Measurements from ENCODE around the gene RFLNA. TPM values are rescaled to one million over a fixed set of nuclear protein-coding genes. Genes with fewer than 3 reads are reported as not detected.

RFLNA gene
- total and polyA plus RNA-seq, 2 experiments from 2014 or later, result 57.8 to 67.8 TPM

DNA sequence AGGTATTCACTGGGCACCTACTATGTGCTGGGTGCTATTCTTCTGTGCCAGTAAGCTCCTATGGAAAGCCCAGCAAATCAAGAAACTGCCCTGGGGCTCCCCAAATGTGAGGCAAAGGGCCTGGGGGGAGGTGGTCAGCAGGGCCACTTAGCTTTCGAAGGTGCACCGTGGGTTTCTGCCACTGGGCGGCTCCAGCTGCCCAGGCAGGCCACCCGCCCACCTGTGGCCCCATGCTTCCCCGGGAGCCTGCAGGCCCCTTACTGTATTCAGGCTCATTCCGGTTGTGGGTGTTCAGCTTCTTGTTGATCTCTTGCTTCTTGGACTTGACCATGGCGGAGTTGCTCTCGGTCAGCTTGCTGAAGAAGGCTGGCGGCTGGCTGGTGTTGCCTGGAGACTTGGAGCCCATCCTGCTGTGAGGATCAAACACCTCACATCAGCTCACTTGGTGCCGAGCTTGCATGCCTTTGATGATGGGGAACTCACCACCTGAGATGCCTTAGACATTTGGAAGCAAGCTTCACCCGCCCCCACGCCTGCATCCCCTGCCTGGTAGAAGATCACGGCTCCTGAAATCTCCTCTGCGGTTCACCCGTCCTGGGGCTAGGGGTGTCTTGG, 37.3 kb downstream of the RFLNA start:
- no peak overlapping the region for H3K27ac ChIP-seq
- no peak overlapping the region for H3K4me2 ChIP-seq
- no peaks in the 10 kb centered on the region for H3K27me3 ChIP-seq
- H3K79me2 ChIP-seq, result no peaks in the 10 kb centered on the region
- TF ChIP-seq, protein P1, sequence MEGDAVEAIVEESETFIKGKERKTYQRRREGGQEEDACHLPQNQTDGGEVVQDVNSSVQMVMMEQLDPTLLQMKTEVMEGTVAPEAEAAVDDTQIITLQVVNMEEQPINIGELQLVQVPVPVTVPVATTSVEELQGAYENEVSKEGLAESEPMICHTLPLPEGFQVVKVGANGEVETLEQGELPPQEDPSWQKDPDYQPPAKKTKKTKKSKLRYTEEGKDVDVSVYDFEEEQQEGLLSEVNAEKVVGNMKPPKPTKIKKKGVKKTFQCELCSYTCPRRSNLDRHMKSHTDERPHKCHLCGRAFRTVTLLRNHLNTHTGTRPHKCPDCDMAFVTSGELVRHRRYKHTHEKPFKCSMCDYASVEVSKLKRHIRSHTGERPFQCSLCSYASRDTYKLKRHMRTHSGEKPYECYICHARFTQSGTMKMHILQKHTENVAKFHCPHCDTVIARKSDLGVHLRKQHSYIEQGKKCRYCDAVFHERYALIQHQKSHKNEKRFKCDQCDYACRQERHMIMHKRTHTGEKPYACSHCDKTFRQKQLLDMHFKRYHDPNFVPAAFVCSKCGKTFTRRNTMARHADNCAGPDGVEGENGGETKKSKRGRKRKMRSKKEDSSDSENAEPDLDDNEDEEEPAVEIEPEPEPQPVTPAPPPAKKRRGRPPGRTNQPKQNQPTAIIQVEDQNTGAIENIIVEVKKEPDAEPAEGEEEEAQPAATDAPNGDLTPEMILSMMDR (IDR thresholded peaks at IDR 0.05; ENCODE audit: poor library complexity), result peak; percentile 28
- TF ChIP-seq EZH2phosphoT487 (IDR thresholded peaks at IDR 0.05; ENCODE audit: low read depth, severe bottlenecking, unreplicated experiment), result no peak
- H3K9me3 ChIP-seq (ENCODE audit: low read depth), result no peaks in the 10 kb centered on the region
- H4K20me1 ChIP-seq (ENCODE audit: insufficient read depth, poor library complexity, severe bottlenecking), result no peaks in the 10 kb centered on the region
- H2AFZ ChIP-seq, result no peak overlapping the region
- WGBS (ENCODE audit: low lambda C conversion rate, missing lambda C conversion rate), result 93% methylated on average over 14 of the region's 15 CpGs
- H3K4me3 ChIP-seq, result no peak overlapping the region
- H3K4me1 ChIP-seq (ENCODE audit: insufficient read depth), result no peaks in the 10 kb centered on the region
- H3K36me3 ChIP-seq (replicated peaks; ENCODE audit: insufficient read depth, low read depth), result no peaks in the 10 kb centered on the region
- DNase-seq (ENCODE audit: low spot score), result no peak
- no peaks in the 10 kb centered on the region for H3K9me2 ChIP-seq (replicated peaks; ENCODE audit: insufficient read depth)

DNA sequence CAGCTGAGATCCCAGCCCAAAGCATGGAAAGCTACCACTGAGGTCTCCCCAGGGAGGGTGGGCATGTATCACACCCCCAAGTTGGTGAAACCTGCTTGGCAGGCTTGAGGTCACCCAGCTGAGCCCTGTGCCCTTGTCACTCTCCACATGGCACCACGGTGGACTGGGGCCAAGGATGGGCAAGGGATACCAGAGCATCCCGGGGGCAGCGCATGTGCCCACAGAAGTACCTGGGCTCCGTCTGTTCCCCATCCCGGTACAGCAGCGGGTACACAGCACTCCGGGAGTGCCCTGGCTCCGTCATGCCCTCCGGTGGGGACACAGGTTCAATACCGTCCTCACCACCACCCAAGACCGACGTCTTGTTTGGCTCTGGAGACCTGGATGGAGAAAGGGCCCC, 38.0 kb downstream of the RFLNA start:
- TF ChIP-seq EZH2phosphoT487 (IDR thresholded peaks at IDR 0.05; ENCODE audit: low read depth, severe bottlenecking, unreplicated experiment) (no peak), EZH2 (IDR thresholded peaks at IDR 0.05; ENCODE audit: borderline replicate concordance) (no peak)
- TF ChIP-seq, protein P1 (IDR thresholded peaks at IDR 0.05; ENCODE audit: poor library complexity), result no peak
- Histone ChIP-seq H3K27ac (no peak overlapping the region), H3K79me2 (no peaks in the 10 kb centered on the region), H3K9me2 (replicated peaks; ENCODE audit: insufficient read depth) (no peaks in the 10 kb centered on the region), H3K36me3 (replicated peaks; ENCODE audit: insufficient read depth, low read depth) (no peaks in the 10 kb centered on the region), H2AFZ (no peak overlapping the region), H3K4me1 (ENCODE audit: insufficient read depth) (no peaks in the 10 kb centered on the region), H3K27me3 (no peaks in the 10 kb centered on the region), H3K4me3 (no peak overlapping the region), H3K4me2 (no peak overlapping the region), H4K20me1 (ENCODE audit: insufficient read depth, poor library complexity, severe bottlenecking) (no peaks in the 10 kb centered on the region), H3K9me3 (ENCODE audit: low read depth) (no peaks in the 10 kb centered on the region)
- no peak for DNase-seq (ENCODE audit: low spot score)
- 88% methylated on average over 12 of the region's 12 CpGs for WGBS (ENCODE audit: low lambda C conversion rate, missing lambda C conversion rate)

DNA sequence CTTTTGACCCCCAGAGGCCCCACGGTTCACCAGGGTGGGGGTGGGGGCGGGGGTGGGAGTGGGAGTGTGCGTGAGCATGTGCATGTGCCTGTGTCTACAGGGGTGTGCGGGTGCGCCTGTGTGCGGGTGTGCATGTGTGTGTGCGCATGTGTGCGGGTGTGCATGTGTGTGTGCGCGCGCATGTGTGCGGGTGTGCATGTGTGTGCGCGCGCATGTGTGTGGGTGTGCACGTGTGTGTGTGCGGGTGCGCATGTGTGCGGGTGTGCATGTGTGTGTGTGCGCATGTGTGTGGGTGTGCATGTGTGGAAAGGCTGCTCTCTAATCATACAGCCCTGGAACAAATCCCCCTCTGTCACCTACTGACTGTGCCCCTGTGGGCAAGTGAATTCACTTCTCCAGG, 38.8 kb downstream of the RFLNA start:
- Histone ChIP-seq H3K9me3 (ENCODE audit: low read depth) (no peaks in the 10 kb centered on the region), H3K36me3 (replicated peaks; ENCODE audit: insufficient read depth, low read depth) (no peaks in the 10 kb centered on the region), H4K20me1 (ENCODE audit: insufficient read depth, poor library complexity, severe bottlenecking) (no peaks in the 10 kb centered on the region), H3K79me2 (no peaks in the 10 kb centered on the region), H3K4me3 (no peak overlapping the region), H3K27me3 (no peaks in the 10 kb centered on the region), H3K4me2 (no peak overlapping the region), H3K27ac (no peak overlapping the region), H3K9me2 (replicated peaks; ENCODE audit: insufficient read depth) (no peaks in the 10 kb centered on the region), H3K4me1 (ENCODE audit: insufficient read depth) (no peaks in the 10 kb centered on the region), H2AFZ (no peak overlapping the region)
- TF ChIP-seq EZH2 (IDR thresholded peaks at IDR 0.05; ENCODE audit: borderline replicate concordance), result no peak
- TF ChIP-seq, protein P1 (IDR thresholded peaks at IDR 0.05; ENCODE audit: poor library complexity), result no peak
- TF ChIP-seq EZH2phosphoT487 (IDR thresholded peaks at IDR 0.05; ENCODE audit: low read depth, severe bottlenecking, unreplicated experiment), result no peak
- WGBS (ENCODE audit: low lambda C conversion rate, missing lambda C conversion rate), result 97% methylated on average over 6 of the region's 20 CpGs
- no peak for DNase-seq (ENCODE audit: low spot score)
